PC-3 (cell line): ENCODE results near the gene CERS6. TPM values are rescaled to one million over a fixed set of nuclear protein-coding genes. Genes with fewer than 3 reads are reported as not detected.

Experiments used
- ATAC-seq: fragments of 200-7000 bp; cut with Tn5 transposase; 2 replicates; pipeline ENCODE4 v1.9.1; 2020; ENCODE audit warnings: mild to moderate bottlenecking, moderate library complexity
- BruUV-seq: library from RNA; stranded (reverse); fragments of 400-500 nt; replicated peaks from 2 replicates; lab custom pipeline; 2021; lab: Mats Ljungman, UMichigan
- CTCF ChIA-PET: fragments of 300-600 bp; sonication (Branson Sonifier 250); formaldehyde crosslinking; loops from one replicate; lab custom pipeline; 2022; ENCODE audit warnings: antibody characterized with exemption; lab: Charles Lee
- POLR2A ChIA-PET: fragments of 300-600 bp; sonication (Branson Sonifier 250); formaldehyde crosslinking; loops from one replicate; lab custom pipeline; 2022; ENCODE audit warnings: antibody characterized with exemption; ENCODE audit not compliant: unreplicated experiment; lab: Charles Lee
- DNase-seq: peaks from one replicate; pipeline ENCODE4 v3.0.0-alpha.2; 2015
- H2AFZ ChIP-seq: fragments of 300-600 bp; sonication (generic); 2 replicates; pipeline ENCODE4 v1.6.0; 2016; ENCODE audit warnings: antibody characterized with exemption, low read length
- H3F3A ChIP-seq: fragments of 300-600 bp; sonication (generic); one replicate; pipeline ENCODE4 v1.6.0; 2017; ENCODE audit warnings: antibody characterized with exemption, low read length, control low read depth, mild to moderate bottlenecking; ENCODE audit not compliant: unreplicated experiment
- H3K27ac ChIP-seq: fragments of 300-600 bp; sonication (generic); 2 replicates; pipeline ENCODE4 v1.5.1; 2016; ENCODE audit warnings: mild to moderate bottlenecking, low read length
- H3K27me3 ChIP-seq: fragments of 300-600 bp; sonication (generic); 2 replicates; pipeline ENCODE4 v1.6.1; 2016; ENCODE audit warnings: low read length, mixed read lengths
- H3K36me3 ChIP-seq: fragments of 300-600 bp; sonication (generic); 2 replicates; pipeline ENCODE4 v1.6.1; 2016; ENCODE audit warnings: low read depth, mixed run types, low read length, mixed read lengths
- H3K4me1 ChIP-seq: fragments of 300-600 bp; sonication (generic); 2 replicates; pipeline ENCODE4 v1.5.1; 2016; ENCODE audit warnings: low read length; ENCODE audit not compliant: insufficient read depth
- H3K4me2 ChIP-seq: fragments of 300-600 bp; sonication (generic); 2 replicates; pipeline ENCODE4 v1.6.0; 2016; ENCODE audit warnings: low read length
- H3K4me3 ChIP-seq: fragments of 300-600 bp; sonication (generic); 2 replicates; pipeline ENCODE4 v1.5.1; 2016; ENCODE audit warnings: mild to moderate bottlenecking, low read length, mixed read lengths
- H3K79me2 ChIP-seq: fragments of 300-600 bp; sonication (generic); 2 replicates; pipeline ENCODE4 v1.6.1; 2017; ENCODE audit warnings: low read length, mixed read lengths
- H3K9ac ChIP-seq: fragments of 300-600 bp; sonication (generic); 2 replicates; pipeline ENCODE4 v1.6.0; 2016; ENCODE audit warnings: mild to moderate bottlenecking, low read length
- H3K9me2 ChIP-seq: fragments of 300-600 bp; sonication (generic); replicated peaks from 2 replicates; pipeline ENCODE4 v1.6.1; 2016; ENCODE audit warnings: mixed run types, low read length, mixed read lengths
- H3K9me3 ChIP-seq: fragments of 300-600 bp; sonication (generic); 2 replicates; pipeline ENCODE4 v1.6.1; 2016; ENCODE audit warnings: low read length, mixed read lengths
- H4K20me1 ChIP-seq: fragments of 300-600 bp; sonication (generic); 2 replicates; pipeline ENCODE4 v1.6.1; 2016; ENCODE audit warnings: low read length, mixed read lengths
- EZH2 ChIP-seq: fragments of 300-600 bp; sonication (generic); IDR thresholded peaks from one replicate; pipeline ENCODE4 v1.6.1; 2017; ENCODE audit warnings: antibody characterized with exemption, mild to moderate bottlenecking, low read length; ENCODE audit not compliant: unreplicated experiment
- EZH2phosphoT487 ChIP-seq: fragments of 300-600 bp; sonication (generic); IDR thresholded peaks from 2 replicates; pipeline ENCODE4 v1.6.1; 2018; ENCODE audit warnings: mild to moderate bottlenecking, antibody characterized with exemption, low read length, borderline replicate concordance
- intact Hi-C: fragments of 100-400 bp; cut with micrococcal nuclease; formaldehyde crosslinking; loops from 2 replicates; pipeline ENCODE4 v1.9.0; 2023
- total RNA-seq: library from RNA; depleted of rRNA; stranded (reverse); fragments of >200 nt; gene quantifications from 2 replicates; pipeline ENCODE4 v1.2.3, GENCODE V29; 2014
- TF ChIP-seq, protein P1 (sequence below): fragments of 300-600 bp; sonication (generic); conservative IDR thresholded peaks from 2 replicates; pipeline ENCODE4 v1.5.1; 2017; ENCODE audit warnings: antibody characterized with exemption, low read depth, mild to moderate bottlenecking, low read length

The CERS6 gene
- total RNA-seq, 1 experiment from 2014 or later, result 24.2 TPM

- TF ChIP-seq, protein P1, sequence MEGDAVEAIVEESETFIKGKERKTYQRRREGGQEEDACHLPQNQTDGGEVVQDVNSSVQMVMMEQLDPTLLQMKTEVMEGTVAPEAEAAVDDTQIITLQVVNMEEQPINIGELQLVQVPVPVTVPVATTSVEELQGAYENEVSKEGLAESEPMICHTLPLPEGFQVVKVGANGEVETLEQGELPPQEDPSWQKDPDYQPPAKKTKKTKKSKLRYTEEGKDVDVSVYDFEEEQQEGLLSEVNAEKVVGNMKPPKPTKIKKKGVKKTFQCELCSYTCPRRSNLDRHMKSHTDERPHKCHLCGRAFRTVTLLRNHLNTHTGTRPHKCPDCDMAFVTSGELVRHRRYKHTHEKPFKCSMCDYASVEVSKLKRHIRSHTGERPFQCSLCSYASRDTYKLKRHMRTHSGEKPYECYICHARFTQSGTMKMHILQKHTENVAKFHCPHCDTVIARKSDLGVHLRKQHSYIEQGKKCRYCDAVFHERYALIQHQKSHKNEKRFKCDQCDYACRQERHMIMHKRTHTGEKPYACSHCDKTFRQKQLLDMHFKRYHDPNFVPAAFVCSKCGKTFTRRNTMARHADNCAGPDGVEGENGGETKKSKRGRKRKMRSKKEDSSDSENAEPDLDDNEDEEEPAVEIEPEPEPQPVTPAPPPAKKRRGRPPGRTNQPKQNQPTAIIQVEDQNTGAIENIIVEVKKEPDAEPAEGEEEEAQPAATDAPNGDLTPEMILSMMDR, result no peak
- TF ChIP-seq EZH2phosphoT487, result no peak
- TF ChIP-seq EZH2, result no peak
- Histone ChIP-seq H3K9me3 (no peaks in the 10 kb centered on the region), H3K9me2 (no peaks in the 10 kb centered on the region), H3K4me1 (peaks cover 12% of the 10 kb centered on the region), H3K4me2 (no peak overlapping the region), H2AFZ (no peak overlapping the region), H3K4me3 (no peak overlapping the region), H3K79me2 (peaks cover 35% of the 10 kb centered on the region), H3K27ac (no peak overlapping the region), H3F3A (no peaks in the 10 kb centered on the region), H4K20me1 (no peaks in the 10 kb centered on the region), H3K27me3 (no peaks in the 10 kb centered on the region), H3K9ac (no peak overlapping the region), H3K36me3 (no peaks in the 10 kb centered on the region)
- DNase-seq (no peak), ATAC-seq (no peak)
- ChIA-PET POLR2A (no interaction called here), CTCF (no interaction called here)
- intact Hi-C loops, result no loop called here
- BruUV-seq, result no TSS peak
Observed at GRCh38 chr2:168522446-168522845, 66.4 kb downstream of the CERS6 start.

DNA sequence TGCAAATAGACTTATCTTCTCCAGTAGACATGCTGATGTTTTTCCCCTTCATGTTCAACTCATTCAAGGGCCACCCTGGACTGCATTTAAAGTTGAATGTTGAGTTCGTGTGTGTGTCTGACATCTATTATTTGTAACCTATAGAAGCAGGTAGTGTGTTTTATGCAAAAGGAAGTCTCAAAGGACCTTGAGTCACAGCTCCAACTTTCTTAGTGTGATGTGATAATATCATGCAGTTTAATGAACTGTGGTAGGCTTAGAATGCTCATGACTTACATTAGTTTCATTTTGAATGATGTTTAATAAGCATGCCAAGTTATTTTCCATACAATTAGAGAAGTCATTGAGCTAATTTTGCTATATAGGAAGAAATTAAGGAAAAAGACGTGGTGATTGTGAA is 67.9 kb downstream of the CERS6 start:
- Histone ChIP-seq H3K9ac (no peak overlapping the region), H3K4me1 (peaks cover 20% of the 10 kb centered on the region), H3K9me2 (no peaks in the 10 kb centered on the region), H3K36me3 (no peaks in the 10 kb centered on the region), H4K20me1 (no peaks in the 10 kb centered on the region), H2AFZ (no peak overlapping the region), H3K4me2 (no peak overlapping the region), H3K79me2 (peaks cover 35% of the 10 kb centered on the region), H3K9me3 (no peaks in the 10 kb centered on the region), H3K27ac (no peak overlapping the region), H3K4me3 (no peak overlapping the region), H3K27me3 (no peaks in the 10 kb centered on the region), H3F3A (no peaks in the 10 kb centered on the region)
- BruUV-seq, result no TSS peak
- intact Hi-C loops, result no loop called here
- POLR2A ChIA-PET, result no interaction called here
- ATAC-seq, result no peak
- TF ChIP-seq EZH2, result no peak
- no peak for TF ChIP-seq EZH2phosphoT487
- TF ChIP-seq, protein P1, result no peak
- DNase-seq, result no peak
- CTCF ChIA-PET, result no interaction called here

DNA sequence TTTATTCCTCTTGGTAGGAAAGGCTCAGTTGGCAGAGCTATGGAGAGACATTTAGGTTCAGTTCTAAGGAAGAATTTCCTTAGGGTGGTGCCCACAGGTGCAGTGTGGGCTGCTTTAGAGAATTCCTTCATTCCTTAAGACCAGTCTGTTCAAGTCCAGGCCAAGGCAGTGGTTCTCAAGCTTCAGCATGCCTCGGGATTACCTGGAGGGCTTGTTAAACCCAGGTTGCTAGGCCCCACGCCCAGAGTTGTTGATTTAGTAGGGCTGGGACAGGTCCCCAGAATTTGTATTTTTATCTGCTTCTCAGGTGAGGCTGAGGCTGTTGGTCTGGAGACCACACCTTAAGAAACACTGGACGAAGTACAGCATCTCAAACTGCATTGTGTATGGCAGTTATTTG is 68.9 kb downstream of the CERS6 start:
- ChIA-PET CTCF (no interaction called here), POLR2A (no interaction called here)
- no peaks in the 10 kb centered on the region for H3K9me3 ChIP-seq
- no peaks in the 10 kb centered on the region for H4K20me1 ChIP-seq
- BruUV-seq, result no TSS peak
- no peaks in the 10 kb centered on the region for H3K27me3 ChIP-seq
- peaks cover 43% of the 10 kb centered on the region for H3K79me2 ChIP-seq
- DNase-seq (no peak), ATAC-seq (no peak)
- peaks cover 30% of the 10 kb centered on the region for H3K4me1 ChIP-seq
- H3K4me2 ChIP-seq, result no peak overlapping the region
- H3K9ac ChIP-seq, result no peak overlapping the region
- no peaks in the 10 kb centered on the region for H3F3A ChIP-seq
- no peaks in the 10 kb centered on the region for H3K9me2 ChIP-seq
- intact Hi-C loops, result loop anchor here (5.0 kb wide), 1 partner anchor 68 kb away; the partner anchor contains the start of gene CERS6
- H3K27ac ChIP-seq, result no peak overlapping the region
- TF ChIP-seq EZH2, result no peak
- TF ChIP-seq, protein P1, result no peak
- TF ChIP-seq EZH2phosphoT487, result no peak
- H3K4me3 ChIP-seq, result no peak overlapping the region
- no peak overlapping the region for H2AFZ ChIP-seq
- no peaks in the 10 kb centered on the region for H3K36me3 ChIP-seq
